NCI-H460 (cell line): Measurements from ENCODE around the gene MEIG1. TPM values are rescaled to one million over a fixed set of nuclear protein-coding genes. Genes with fewer than 3 reads are reported as not detected.
"Not testable (repeated sequence)": the region's sequence is repeated elsewhere in the genome, so short reads cannot be mapped to it uniquely, and the experiment has no call there.

Experiments
- DNase-seq: peaks from one replicate; pipeline ENCODE4 v3.0.0-alpha.2; 2016; ENCODE audit warnings: low read depth; ENCODE audit errors: extremely low read depth
- polyA plus RNA-seq: library from polyadenylated mRNA; depleted of rRNA; stranded (reverse); fragments of >200 nt; gene quantifications from 2 replicates; pipeline ENCODE4 v1.2.3, GENCODE V29; 2014; cell fraction: nucleus; rRNA removed
- total RNA-seq: library from RNA; depleted of rRNA; stranded (reverse); fragments of >200 nt; shearing (Covaris generic); gene quantifications from 2 replicates; pipeline ENCODE4 v1.2.3, GENCODE V29; 2014; rRNA removed

MEIG1 gene
- not detected in 2 replicates for total RNA-seq
- polyA plus RNA-seq: not detected in 2 replicates

GRCh38 chr10:14959221-14960057, at the start of gene MEIG1:
TSS of gene MEIG1 (plus strand) at chr10:14959388. CDS start at chr10:14966469, 7,081 bp downstream.
- peak; percentile 85 for DNase-seq

GRCh38 chr10:14910953-14911352, 48.2 kb upstream of the MEIG1 start:
- no peak for DNase-seq

- no peak for DNase-seq
Observed at GRCh38 chr10:14911801-14912200, 47.4 kb upstream of the MEIG1 start.

- DNase-seq: no peak
Observed at GRCh38 chr10:14916600-14916999, 42.6 kb upstream of the MEIG1 start.

GRCh38 chr10:14917827-14918226, 41.4 kb upstream of the MEIG1 start:
- DNase-seq: no peak

GRCh38 chr10:14918964-14919363, 40.2 kb upstream of the MEIG1 start:
- DNase-seq: no peak

GRCh38 chr10:14924013-14924412, 35.2 kb upstream of the MEIG1 start:
- DNase-seq: no peak

GRCh38 chr10:14925268-14925667, 33.9 kb upstream of the MEIG1 start:
- no peak for DNase-seq

GRCh38 chr10:14926061-14926470, 33.1 kb upstream of the MEIG1 start:
- DNase-seq: no peak

GRCh38 chr10:14926722-14927416, 32.3 kb upstream of the MEIG1 start:
- no peak for DNase-seq

GRCh38 chr10:14930610-14931009, 28.6 kb upstream of the MEIG1 start:
- no peak for DNase-seq

- no peak for DNase-seq
Observed at GRCh38 chr10:14936584-14936983, 22.6 kb upstream of the MEIG1 start.

- DNase-seq: not testable (repeated sequence)
Observed at GRCh38 chr10:14938971-14939370, 20.2 kb upstream of the MEIG1 start.

GRCh38 chr10:14942147-14942949, 16.8 kb upstream of the MEIG1 start:
- not testable (repeated sequence) for DNase-seq

GRCh38 chr10:14942950-14943338, 16.2 kb upstream of the MEIG1 start:
- DNase-seq: not testable (repeated sequence)

- DNase-seq: no peak
Observed at GRCh38 chr10:14945108-14945507, 14.1 kb upstream of the MEIG1 start.

- no peak for DNase-seq
Observed at GRCh38 chr10:14947268-14947667, 11.9 kb upstream of the MEIG1 start.

GRCh38 chr10:14949291-14949690, 9.9 kb upstream of the MEIG1 start:
- DNase-seq: no peak

GRCh38 chr10:14952851-14953423, 6.3 kb upstream of the MEIG1 start:
- no peak for DNase-seq

GRCh38 chr10:14953424-14954000, 5.7 kb upstream of the MEIG1 start:
- no peak for DNase-seq
